Activated CD4-positive, alpha-beta memory T cell treated with anti-CD3 and anti-CD28 coated beads, Interleukin-2, amount 10 ng/mL, durations not matched to agents 7 days and 5 days (primary cell): ENCODE data around the gene CFC1. TPM values are rescaled to one million over a fixed set of nuclear protein-coding genes. Genes with fewer than 3 reads are reported as not detected.
"Not testable (repeated sequence)": the region's sequence is repeated elsewhere in the genome, so short reads cannot be mapped to it uniquely, and the experiment has no call there.

Experiments
- CTCF ChIA-PET: fragments of 350-600 bp; sonication (Branson Sonifier 250); formaldehyde crosslinking; loops from one replicate; lab custom pipeline; 2021; ENCODE audit warnings: antibody characterized with exemption, inconsistent platforms; lab: Charles Lee
- POLR2A ChIA-PET: fragments of 350-600 bp; sonication (Branson Sonifier 250); formaldehyde crosslinking; loops from one replicate; lab custom pipeline; 2021; ENCODE audit warnings: antibody characterized with exemption; lab: Charles Lee
- DNase-seq: peaks from one replicate; pipeline ENCODE4 v3.0.0-alpha.2; 2020
- H3K27ac Mint-ChIP-seq: one replicate; pipeline ENCODE4 v1.8.0; 2021; ENCODE audit warnings: mild to moderate bottlenecking, mixed read lengths
- H3K27me3 Mint-ChIP-seq: one replicate; pipeline ENCODE4 v1.8.0; 2021; ENCODE audit warnings: mixed read lengths
- H3K36me3 Mint-ChIP-seq: one replicate; pipeline ENCODE4 v1.8.0; 2021; ENCODE audit warnings: low read depth, mixed read lengths
- H3K4me1 Mint-ChIP-seq: one replicate; pipeline ENCODE4 v1.8.0; 2021; ENCODE audit warnings: mixed read lengths
- H3K4me3 Mint-ChIP-seq: one replicate; pipeline ENCODE4 v1.8.0; 2021; ENCODE audit warnings: mild to moderate bottlenecking, mixed read lengths
- H3K9me3 Mint-ChIP-seq: one replicate; pipeline ENCODE4 v1.8.0; 2021; ENCODE audit warnings: mixed read lengths
- total RNA-seq, 2 experiments: library from RNA; stranded (reverse); gene quantifications; one replicate each; pipeline ENCODE4 v1.2.3, GENCODE V29; 2021

CFC1 gene
- total RNA-seq, 2 experiments from 2014 or later = not detected

- H3K9me3 Mint-ChIP-seq, CTCF ChIA-PET, H3K36me3 Mint-ChIP-seq, POLR2A ChIA-PET, H3K27ac Mint-ChIP-seq, H3K4me3 Mint-ChIP-seq, H3K4me1 Mint-ChIP-seq, H3K27me3 Mint-ChIP-seq, DNase-seq: not testable (repeated sequence)
These were observed 27.4 kb downstream of the CFC1 start for GRCh38 chr2:130571929-130572328.

GRCh38 chr2:130566165-130566564 lies 33.2 kb downstream of the CFC1 start:
- CTCF ChIA-PET, H3K36me3 Mint-ChIP-seq: not testable (repeated sequence)

GRCh38 chr2:130556441-130556840 lies 42.9 kb downstream of the CFC1 start:
- CTCF ChIA-PET, H3K36me3 Mint-ChIP-seq, H3K27ac Mint-ChIP-seq, H3K9me3 Mint-ChIP-seq, H3K4me1 Mint-ChIP-seq, POLR2A ChIA-PET, H3K4me3 Mint-ChIP-seq, H3K27me3 Mint-ChIP-seq, DNase-seq: not testable (repeated sequence)

More at GRCh38 chr2:130566165-130566564, 33.2 kb downstream of the CFC1 start:
- H3K4me1 Mint-ChIP-seq, POLR2A ChIA-PET, H3K27me3 Mint-ChIP-seq, DNase-seq, H3K4me3 Mint-ChIP-seq, H3K27ac Mint-ChIP-seq, H3K9me3 Mint-ChIP-seq: not testable (repeated sequence)

GRCh38 chr2:130554178-130554577 lies 45.2 kb downstream of the CFC1 start:
- POLR2A ChIA-PET, H3K4me1 Mint-ChIP-seq, H3K9me3 Mint-ChIP-seq, H3K27me3 Mint-ChIP-seq, H3K4me3 Mint-ChIP-seq, H3K36me3 Mint-ChIP-seq, H3K27ac Mint-ChIP-seq, DNase-seq, CTCF ChIA-PET: not testable (repeated sequence)

GRCh38 chr2:130549475-130549874 lies 49.9 kb downstream of the CFC1 start:
- H3K9me3 Mint-ChIP-seq, H3K4me1 Mint-ChIP-seq, H3K4me3 Mint-ChIP-seq, CTCF ChIA-PET, H3K36me3 Mint-ChIP-seq, H3K27me3 Mint-ChIP-seq, DNase-seq, POLR2A ChIA-PET, H3K27ac Mint-ChIP-seq: not testable (repeated sequence)

- H3K4me1 Mint-ChIP-seq, H3K27me3 Mint-ChIP-seq, H3K9me3 Mint-ChIP-seq, CTCF ChIA-PET, H3K4me3 Mint-ChIP-seq, H3K36me3 Mint-ChIP-seq, POLR2A ChIA-PET, H3K27ac Mint-ChIP-seq, DNase-seq: not testable (repeated sequence)
These were observed 51.0 kb downstream of the CFC1 start for GRCh38 chr2:130548418-130548817.

GRCh38 chr2:130544978-130545377 lies 54.4 kb downstream of the CFC1 start:
- H3K4me1 Mint-ChIP-seq, H3K27ac Mint-ChIP-seq, H3K36me3 Mint-ChIP-seq, H3K4me3 Mint-ChIP-seq, DNase-seq, H3K27me3 Mint-ChIP-seq, POLR2A ChIA-PET, H3K9me3 Mint-ChIP-seq, CTCF ChIA-PET: not testable (repeated sequence)

- H3K27me3 Mint-ChIP-seq, POLR2A ChIA-PET, H3K9me3 Mint-ChIP-seq, H3K4me1 Mint-ChIP-seq, CTCF ChIA-PET, DNase-seq, H3K4me3 Mint-ChIP-seq, H3K27ac Mint-ChIP-seq, H3K36me3 Mint-ChIP-seq: not testable (repeated sequence)
These were observed 55.4 kb downstream of the CFC1 start for GRCh38 chr2:130543785-130544528.

GRCh38 chr2:130542789-130543188 lies 56.6 kb downstream of the CFC1 start:
- POLR2A ChIA-PET = not testable (repeated sequence)

More at GRCh38 chr2:130542789-130543188, 56.6 kb downstream of the CFC1 start:
- DNase-seq, H3K4me1 Mint-ChIP-seq, H3K36me3 Mint-ChIP-seq, H3K4me3 Mint-ChIP-seq, H3K9me3 Mint-ChIP-seq, H3K27me3 Mint-ChIP-seq, H3K27ac Mint-ChIP-seq, CTCF ChIA-PET: not testable (repeated sequence)

Other genes with a start within 250 kb of the CFC1 start
- gene PTPN18, start 243.5 kb downstream of the CFC1 start, total RNA-seq = 10 to 100 TPM; 98.0 to 98.6 TPM
- not detected for gene POTEI, start 90.2 kb downstream of the CFC1 start, total RNA-seq
- not detected for gene CFC1B, start 78.4 kb downstream of the CFC1 start, total RNA-seq
- gene POTEJ, start 11.9 kb upstream of the CFC1 start, total RNA-seq = not detected
- gene GPR148, start 129.5 kb upstream of the CFC1 start, total RNA-seq = not detected
- not detected for gene AMER3, start 156.0 kb upstream of the CFC1 start, total RNA-seq
- under 1 TPM; 0.25 to 0.30 TPM for gene ARHGEF4, start 237.3 kb upstream of the CFC1 start, total RNA-seq